HG02981 (cell line): ENCODE measurements around the gene ALOXE3.

Experiments
- ATAC-seq: cut with Tn5 transposase; IDR thresholded peaks from one replicate; pipeline ENCODE4 v1.9.1; 2021; ENCODE audit warnings: mild to moderate bottlenecking, moderate library complexity; ENCODE audit not compliant: unreplicated experiment

ALOXE3 gene

GRCh38 chr17:8055851-8056231 lies 62.5 kb downstream of the ALOXE3 start:
- ATAC-seq, result no peak

- ATAC-seq, result no peak
Observed at GRCh38 chr17:8053600-8053999, 64.7 kb downstream of the ALOXE3 start.

GRCh38 chr17:8052256-8053252 lies 65.8 kb downstream of the ALOXE3 start:
- no peak for ATAC-seq

- ATAC-seq, result no peak
Observed at GRCh38 chr17:8051831-8052230, 66.5 kb downstream of the ALOXE3 start.

DNA sequence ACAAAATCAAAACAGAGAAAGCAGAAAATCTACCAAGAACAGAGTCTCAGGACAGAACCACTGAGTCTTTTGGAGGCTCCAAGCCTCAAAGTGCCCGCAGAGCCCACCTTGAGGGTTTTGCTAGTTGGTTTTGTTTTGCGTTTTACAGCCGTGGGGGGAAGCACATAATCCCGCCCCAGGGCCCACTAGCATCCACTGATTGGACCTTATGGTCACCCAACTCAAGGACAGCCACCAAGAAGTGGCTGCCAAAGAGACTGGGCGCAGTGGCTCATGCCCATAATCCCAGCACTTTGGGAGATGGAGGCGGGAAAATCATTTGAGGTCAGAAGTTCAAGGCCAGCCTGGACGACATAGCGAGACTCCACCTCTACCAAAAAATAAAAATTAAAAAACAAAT lies 69.6 kb downstream of the ALOXE3 start:
- ATAC-seq, result no peak

GRCh38 chr17:8048236-8048635 lies 70.1 kb downstream of the ALOXE3 start:
- ATAC-seq, result no peak

GRCh38 chr17:8047769-8048110 lies 70.6 kb downstream of the ALOXE3 start:
- no peak for ATAC-seq

DNA sequence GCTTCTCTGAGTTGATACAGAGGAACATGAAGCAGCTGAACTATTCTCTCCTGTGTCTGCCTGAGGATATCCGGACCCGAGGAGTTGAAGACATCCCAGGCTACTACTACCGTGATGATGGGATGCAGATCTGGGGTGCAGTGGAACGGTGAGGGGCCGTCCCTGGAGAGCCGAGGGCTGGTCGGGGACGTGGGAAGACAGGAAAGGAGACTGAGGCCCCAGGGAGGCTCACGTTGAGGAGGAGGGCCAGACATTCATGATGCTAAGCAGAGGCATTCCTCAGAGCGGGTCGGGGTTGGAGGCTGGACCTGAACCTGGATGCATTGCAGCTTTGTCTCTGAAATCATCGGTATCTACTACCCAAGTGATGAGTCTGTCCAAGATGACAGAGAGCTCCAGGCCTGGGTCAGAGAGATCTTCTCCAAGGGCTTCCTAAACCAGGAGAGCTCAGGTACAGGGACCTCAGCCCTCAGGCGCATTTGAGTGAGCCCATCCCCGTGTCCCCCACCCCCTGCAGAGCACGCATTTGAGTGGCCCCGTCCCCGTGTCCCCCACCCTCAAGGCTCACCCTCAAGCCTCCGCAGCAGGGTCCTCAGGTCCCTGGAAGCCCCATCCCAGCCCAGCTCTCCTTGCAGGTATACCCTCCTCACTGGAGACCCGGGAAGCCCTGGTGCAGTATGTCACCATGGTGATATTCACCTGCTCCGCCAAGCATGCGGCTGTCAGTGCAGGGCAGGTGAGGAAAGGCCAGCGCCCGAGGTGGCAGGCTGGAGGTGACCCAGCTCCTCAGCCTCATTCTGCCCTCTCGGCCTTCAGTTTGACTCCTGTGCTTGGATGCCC lies 71.2 kb downstream of the ALOXE3 start:
- no peak for ATAC-seq

GRCh38 chr17:8046306-8046928 lies 71.9 kb downstream of the ALOXE3 start:
- ATAC-seq, result no peak
